Measurements from ENCODE around the gene METTL4.

DNA sequence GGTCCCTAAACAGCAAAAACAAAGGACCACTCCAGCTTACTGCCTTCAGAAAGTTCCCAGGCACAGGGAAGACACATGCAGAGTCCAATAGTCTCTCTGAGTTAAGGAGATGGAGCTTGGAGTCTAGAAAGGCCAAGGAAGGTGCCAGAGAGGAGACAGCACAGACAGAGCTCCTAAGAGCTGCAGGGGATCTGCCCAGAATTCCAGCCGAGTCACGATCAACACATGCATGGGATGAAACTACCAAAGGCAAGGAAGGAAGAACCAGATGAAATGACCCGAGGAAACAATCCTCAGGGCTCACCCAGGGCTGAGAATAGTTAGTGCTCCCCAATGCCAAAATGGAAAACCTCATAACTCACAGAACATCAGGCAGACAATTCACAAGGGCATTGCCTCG is 15.4 kb downstream of the METTL4 start:
- TF ChIP-seq, protein P1, sequence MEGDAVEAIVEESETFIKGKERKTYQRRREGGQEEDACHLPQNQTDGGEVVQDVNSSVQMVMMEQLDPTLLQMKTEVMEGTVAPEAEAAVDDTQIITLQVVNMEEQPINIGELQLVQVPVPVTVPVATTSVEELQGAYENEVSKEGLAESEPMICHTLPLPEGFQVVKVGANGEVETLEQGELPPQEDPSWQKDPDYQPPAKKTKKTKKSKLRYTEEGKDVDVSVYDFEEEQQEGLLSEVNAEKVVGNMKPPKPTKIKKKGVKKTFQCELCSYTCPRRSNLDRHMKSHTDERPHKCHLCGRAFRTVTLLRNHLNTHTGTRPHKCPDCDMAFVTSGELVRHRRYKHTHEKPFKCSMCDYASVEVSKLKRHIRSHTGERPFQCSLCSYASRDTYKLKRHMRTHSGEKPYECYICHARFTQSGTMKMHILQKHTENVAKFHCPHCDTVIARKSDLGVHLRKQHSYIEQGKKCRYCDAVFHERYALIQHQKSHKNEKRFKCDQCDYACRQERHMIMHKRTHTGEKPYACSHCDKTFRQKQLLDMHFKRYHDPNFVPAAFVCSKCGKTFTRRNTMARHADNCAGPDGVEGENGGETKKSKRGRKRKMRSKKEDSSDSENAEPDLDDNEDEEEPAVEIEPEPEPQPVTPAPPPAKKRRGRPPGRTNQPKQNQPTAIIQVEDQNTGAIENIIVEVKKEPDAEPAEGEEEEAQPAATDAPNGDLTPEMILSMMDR (IDR thresholded peaks at IDR 0.05 in 2 of 3, conservative IDR thresholded peaks at IDR 0.05 in 1 of 3; ENCODE audit: borderline replicate concordance in 1 of 3, insufficient read depth in 1 of 3, low read depth in 2 of 3, low read length in 2 of 3) = no peak
- no peak for TF ChIP-seq EZH2 (IDR thresholded peaks at IDR 0.05)
